OCI-LY3 (cell line): ENCODE results near the gene PUM1.

Experiments used
- CTCF ChIP-seq: fragments of 200-600, 300-600 bp; sonication (generic); IDR thresholded peaks from 2 replicates; pipeline ENCODE4 v1.5.1; 2014; ENCODE audit warnings: antibody characterized with exemption, low read length, low read depth
- EZH2phosphoT487 ChIP-seq: fragments of 200-600 bp; shearing (Covaris generic); IDR thresholded peaks from 2 replicates; pipeline ENCODE4 v1.6.1; 2018; ENCODE audit warnings: antibody characterized with exemption, mixed run types, low read depth

GRCh38 chr1:30950700-30951099 is 114.8 kb downstream of the PUM1 start:
- TF ChIP-seq CTCF: no peak
- no peak for TF ChIP-seq EZH2phosphoT487
